Neutrophil (primary cell): Measurements from ENCODE around the gene TRPC1.

Experiments
- H3K27ac ChIP-seq: fragments of 200-600 bp; sonication (generic); 2 replicates; pipeline ENCODE4 v1.5.1; 2016; ENCODE audit warnings: mild to moderate bottlenecking, moderate library complexity
- H3K27me3 ChIP-seq: fragments of 200-600 bp; sonication (generic); 2 replicates; pipeline ENCODE4 v1.6.0; 2016; ENCODE audit warnings: mild to moderate bottlenecking
- H3K36me3 ChIP-seq: fragments of 200-600 bp; sonication (generic); 2 replicates; pipeline ENCODE4 v1.5.1; 2017
- H3K4me1 ChIP-seq, 2 experiments: fragments of 200-600 bp in 1 of 2; sonication (generic) in 1 of 2; 1 replicate in 1 of 2; 2 replicates in 1 of 2; pipeline versions ENCODE4 v1.5.1 to v1.6.1; 2013 to 2016; ENCODE audit warnings: low read depth in 1 of 2, low read length in 1 of 2, mild to moderate bottlenecking in 1 of 2, moderate library complexity in 1 of 2; ENCODE audit not compliant: control insufficient read depth in 1 of 2, insufficient read depth in 1 of 2
- H3K4me3 ChIP-seq, 2 experiments: fragments of 200-600 bp in 1 of 2; sonication (generic) in 1 of 2; 1 replicate in 1 of 2; 2 replicates in 1 of 2; pipeline ENCODE4 v1.5.1; 2013 to 2016; ENCODE audit warnings: low read depth in 1 of 2, low read length in 1 of 2, mild to moderate bottlenecking in 1 of 2, moderate library complexity in 1 of 2
- H3K9me3 ChIP-seq: fragments of 200-600 bp; sonication (generic); 2 replicates; pipeline ENCODE4 v1.5.1; 2016
- TF ChIP-seq, protein P1 (sequence below): fragments of 200-600 bp; sonication (generic); IDR thresholded peaks from 2 replicates; pipeline ENCODE4 v1.5.1; 2016; ENCODE audit warnings: antibody characterized with exemption

Gene TRPC1

DNA sequence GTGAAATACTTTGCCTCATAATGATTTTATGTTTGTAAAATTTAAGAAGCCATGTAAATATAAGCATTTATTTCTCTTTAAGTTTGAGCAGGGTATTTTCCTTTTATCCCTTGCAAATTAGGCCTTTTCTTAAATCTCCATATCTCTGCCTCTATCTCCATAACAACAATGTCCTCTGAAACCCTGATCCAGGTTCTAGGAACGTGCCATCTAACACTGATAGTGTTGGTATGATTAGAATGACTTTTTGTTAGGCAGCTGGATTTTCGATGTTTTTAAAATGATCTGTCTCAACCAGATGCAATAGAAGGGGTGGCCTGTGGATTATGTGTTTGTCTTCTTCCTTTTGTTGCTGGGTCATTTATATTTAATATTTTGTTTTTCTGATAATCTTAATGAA is 77.9 kb downstream of the TRPC1 start:
- Histone ChIP-seq H3K27ac (no peak overlapping the region), H3K36me3 (no peaks in the 10 kb centered on the region), H3K4me1 (no peaks in the 10 kb centered on the region), H3K27me3 (no peaks in the 10 kb centered on the region), H3K9me3 (no peaks in the 10 kb centered on the region), H3K4me3 (no peak overlapping the region)
- TF ChIP-seq, protein P1, sequence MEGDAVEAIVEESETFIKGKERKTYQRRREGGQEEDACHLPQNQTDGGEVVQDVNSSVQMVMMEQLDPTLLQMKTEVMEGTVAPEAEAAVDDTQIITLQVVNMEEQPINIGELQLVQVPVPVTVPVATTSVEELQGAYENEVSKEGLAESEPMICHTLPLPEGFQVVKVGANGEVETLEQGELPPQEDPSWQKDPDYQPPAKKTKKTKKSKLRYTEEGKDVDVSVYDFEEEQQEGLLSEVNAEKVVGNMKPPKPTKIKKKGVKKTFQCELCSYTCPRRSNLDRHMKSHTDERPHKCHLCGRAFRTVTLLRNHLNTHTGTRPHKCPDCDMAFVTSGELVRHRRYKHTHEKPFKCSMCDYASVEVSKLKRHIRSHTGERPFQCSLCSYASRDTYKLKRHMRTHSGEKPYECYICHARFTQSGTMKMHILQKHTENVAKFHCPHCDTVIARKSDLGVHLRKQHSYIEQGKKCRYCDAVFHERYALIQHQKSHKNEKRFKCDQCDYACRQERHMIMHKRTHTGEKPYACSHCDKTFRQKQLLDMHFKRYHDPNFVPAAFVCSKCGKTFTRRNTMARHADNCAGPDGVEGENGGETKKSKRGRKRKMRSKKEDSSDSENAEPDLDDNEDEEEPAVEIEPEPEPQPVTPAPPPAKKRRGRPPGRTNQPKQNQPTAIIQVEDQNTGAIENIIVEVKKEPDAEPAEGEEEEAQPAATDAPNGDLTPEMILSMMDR, result no peak

DNA sequence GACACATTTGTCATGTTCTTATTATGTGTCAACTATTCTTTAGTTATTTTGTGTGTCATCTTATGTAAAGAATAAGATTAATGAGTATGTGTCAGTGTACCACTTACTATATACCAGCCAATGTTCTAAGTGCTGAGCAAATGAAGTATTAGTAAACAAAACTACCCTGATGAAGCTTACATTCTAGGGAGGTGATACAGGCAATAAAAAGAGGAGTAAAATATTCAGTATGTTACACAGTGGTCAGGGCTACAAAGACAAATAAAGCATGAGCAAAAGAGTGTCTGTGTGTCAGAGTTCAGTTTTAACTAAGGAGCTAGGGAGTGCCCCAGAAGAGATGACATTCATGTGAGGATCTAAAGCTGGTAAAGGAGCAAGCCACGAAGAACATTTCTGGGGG is 79.1 kb downstream of the TRPC1 start:
- H3K27me3 ChIP-seq, result no peaks in the 10 kb centered on the region
- no peak overlapping the region for H3K4me3 ChIP-seq
- H3K27ac ChIP-seq, result no peak overlapping the region
- TF ChIP-seq, protein P1, result no peak
- H3K36me3 ChIP-seq, result no peaks in the 10 kb centered on the region
- H3K9me3 ChIP-seq, result no peaks in the 10 kb centered on the region
- H3K4me1 ChIP-seq, result no peaks in the 10 kb centered on the region

DNA sequence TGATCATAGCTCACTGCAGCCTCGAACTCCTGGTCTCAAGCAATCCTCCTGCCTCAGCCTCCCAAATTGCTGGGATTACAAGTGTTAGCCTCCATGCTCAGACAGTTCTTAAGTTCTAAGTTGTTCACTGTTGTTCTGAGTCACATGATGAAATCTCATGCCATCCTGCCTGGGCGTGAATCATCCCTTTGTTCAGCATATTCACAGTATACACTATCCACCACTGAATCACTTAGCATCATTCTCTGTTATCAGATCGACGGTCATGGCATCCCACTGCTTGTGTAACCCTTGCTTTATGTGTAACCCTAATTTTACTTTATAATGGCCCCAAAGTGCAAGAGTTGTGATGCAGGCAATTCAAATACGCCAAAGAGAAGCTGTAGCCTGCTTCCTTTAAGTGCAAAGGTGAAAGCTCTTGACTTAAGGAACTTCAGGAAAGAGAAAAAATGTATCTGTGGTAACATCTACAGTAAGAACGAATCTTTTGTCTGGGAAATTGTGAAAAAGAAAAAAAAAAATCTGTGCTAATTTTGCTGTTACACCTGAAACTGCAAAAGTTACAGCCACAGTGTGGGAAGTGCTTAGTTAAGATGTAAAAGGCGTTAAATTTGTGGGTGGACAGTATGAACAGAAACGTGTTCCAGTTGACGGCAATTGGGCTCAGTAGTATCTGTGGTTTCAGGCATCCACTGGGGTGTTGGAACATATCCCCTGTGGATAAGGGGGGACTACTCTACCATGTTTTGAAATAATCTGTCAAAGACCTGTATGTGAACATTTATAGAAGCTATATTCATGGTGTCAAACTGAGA is 84.5 kb downstream of the TRPC1 start:
- TF ChIP-seq, protein P1, result no peak
- Histone ChIP-seq H3K4me1 (no peaks in the 10 kb centered on the region), H3K9me3 (no peaks in the 10 kb centered on the region), H3K27ac (no peak overlapping the region), H3K27me3 (no peaks in the 10 kb centered on the region), H3K4me3 (no peak overlapping the region), H3K36me3 (peaks cover 12% of the 10 kb centered on the region)

DNA sequence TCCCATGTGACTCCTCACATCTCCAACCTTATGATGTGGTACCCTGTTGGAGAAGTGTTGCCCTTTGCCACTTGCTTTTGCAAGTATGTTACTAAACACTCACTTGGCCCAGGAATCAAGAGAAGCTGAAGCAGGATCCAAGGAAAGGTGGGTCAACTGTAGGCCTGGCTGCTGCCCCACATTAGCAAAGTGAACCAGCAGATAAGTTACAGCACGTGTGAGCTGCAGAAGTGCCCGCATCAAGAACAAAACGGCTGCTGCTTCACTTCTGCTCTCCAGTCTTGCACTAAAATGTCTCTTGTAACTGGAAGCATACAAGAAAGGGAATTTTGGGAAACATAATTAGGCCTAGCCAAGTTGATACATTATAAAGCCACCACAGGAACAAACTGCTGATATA is 85.4 kb downstream of the TRPC1 start:
- TF ChIP-seq, protein P1, result no peak
- Histone ChIP-seq H3K9me3 (no peaks in the 10 kb centered on the region), H3K27ac (no peak overlapping the region), H3K27me3 (no peaks in the 10 kb centered on the region), H3K4me1 (no peaks in the 10 kb centered on the region), H3K4me3 (no peak overlapping the region), H3K36me3 (peaks cover 12% of the 10 kb centered on the region)

DNA sequence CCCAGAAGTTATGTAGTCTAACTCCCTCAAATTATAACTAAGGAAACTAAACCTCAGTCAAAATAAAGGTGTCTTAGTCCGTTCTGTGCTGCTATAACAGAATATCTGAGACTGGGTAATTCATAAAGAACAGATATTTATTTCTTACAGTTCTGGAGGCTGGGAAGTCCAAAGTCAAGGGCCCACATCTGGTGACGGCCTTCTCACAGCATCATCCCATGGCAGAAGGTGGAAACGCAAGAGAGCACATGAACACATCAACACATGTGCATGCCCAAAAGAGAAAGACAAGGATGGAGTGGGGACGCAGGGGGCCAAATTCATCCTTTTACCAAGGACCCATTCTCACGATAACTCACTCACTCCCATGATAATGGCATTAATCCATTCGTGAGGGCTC is 92.0 kb downstream of the TRPC1 start:
- Histone ChIP-seq H3K4me1 (no peaks in the 10 kb centered on the region), H3K36me3 (peaks cover 30% of the 10 kb centered on the region), H3K27me3 (no peaks in the 10 kb centered on the region), H3K9me3 (no peaks in the 10 kb centered on the region), H3K4me3 (no peak overlapping the region), H3K27ac (no peak overlapping the region)
- TF ChIP-seq, protein P1, result no peak
